CD14-positive monocyte (primary cell): ENCODE measurements around the gene RASGRP1. TPM values are rescaled to one million over a fixed set of nuclear protein-coding genes. Genes with fewer than 3 reads are reported as not detected.

Source experiments
- DNase-seq, 3 donors: peaks; one replicate each; pipeline ENCODE4 v3.0.0-alpha.2; 2011 to 2022
- H2AFZ ChIP-seq: 2 replicates; pipeline ENCODE4 v1.6.0; 2012; ENCODE audit warnings: mild to moderate bottlenecking, low read depth, low read length, inconsistent platforms; ENCODE audit not compliant: insufficient read depth, poor library complexity, severe bottlenecking
- H3K27ac ChIP-seq, 2 donors: 1 replicate in 1 of 2; 2 replicates in 1 of 2; pipeline ENCODE4 v1.5.1; 2012 to 2013; ENCODE audit warnings: low read length in 2 of 2, control low read depth in 1 of 2, inconsistent platforms in 1 of 2, low read depth in 1 of 2, mild to moderate bottlenecking in 1 of 2
- H3K27me3 ChIP-seq, 2 donors: one replicate each; pipeline versions ENCODE4 v1.6.0 to v1.6.1; 2011 to 2013; ENCODE audit warnings: low read length in 2 of 2; ENCODE audit not compliant: control insufficient read depth in 2 of 2, insufficient read depth in 2 of 2
- H3K36me3 ChIP-seq, 2 donors: replicated peaks in 1 of 2; 1 replicate in 1 of 2; 2 replicates in 1 of 2; pipeline versions ENCODE4 v1.5.1 to v1.6.1; 2012 to 2013; ENCODE audit warnings: low read length in 2 of 2, control low read depth in 1 of 2, inconsistent platforms in 1 of 2, mild to moderate bottlenecking in 1 of 2; ENCODE audit not compliant: insufficient read depth in 2 of 2, control insufficient read depth in 1 of 2
- H3K4me1 ChIP-seq, 2 donors: 1 replicate in 1 of 2; 2 replicates in 1 of 2; pipeline versions ENCODE4 v1.5.1 to v1.6.1; 2012 to 2013; ENCODE audit warnings: low read length in 2 of 2, control low read depth in 1 of 2, inconsistent platforms in 1 of 2, mild to moderate bottlenecking in 1 of 2, moderate library complexity in 1 of 2; ENCODE audit not compliant: insufficient read depth in 2 of 2, control insufficient read depth in 1 of 2
- H3K4me2 ChIP-seq: replicated peaks from 2 replicates; pipeline ENCODE3; 2012; ENCODE audit warnings: low read length, moderate library complexity, mild to moderate bottlenecking; ENCODE audit not compliant: poor library complexity, severe bottlenecking; ENCODE audit errors: extremely low read depth
- H3K4me3 ChIP-seq, 3 experiments: fragments of 200-600 bp in 1 of 3; sonication (generic) in 1 of 3; replicated peaks in 1 of 3; 1 replicate in 2 of 3; 2 replicates in 1 of 3; pipeline ENCODE4 v1.5.1; 2011 to 2013; ENCODE audit warnings: low read length in 3 of 3, mild to moderate bottlenecking in 3 of 3, control low read depth in 2 of 3, low read depth in 2 of 3, inconsistent platforms in 1 of 3, moderate library complexity in 1 of 3
- H3K79me2 ChIP-seq: 2 replicates; pipeline ENCODE4 v1.6.0; 2012; ENCODE audit warnings: mild to moderate bottlenecking, control low read depth, inconsistent platforms, low read length, moderate library complexity; ENCODE audit not compliant: insufficient read depth
- H3K9ac ChIP-seq: 2 replicates; pipeline ENCODE4 v1.6.0; 2017; ENCODE audit warnings: low read length, mild to moderate bottlenecking; ENCODE audit not compliant: insufficient read depth, poor library complexity, severe bottlenecking
- H3K9me3 ChIP-seq, 2 donors: replicated peaks in 1 of 2; 1 replicate in 1 of 2; 2 replicates in 1 of 2; pipeline versions ENCODE4 v1.5.1 to v1.6.1; 2012 to 2013; ENCODE audit warnings: low read length in 2 of 2, control low read depth in 1 of 2; ENCODE audit not compliant: control insufficient read depth in 1 of 2, insufficient read depth in 1 of 2
- H4K20me1 ChIP-seq: 2 replicates; pipeline ENCODE4 v1.6.0; 2012; ENCODE audit warnings: mild to moderate bottlenecking, low read length, control low read depth, moderate library complexity; ENCODE audit not compliant: insufficient read depth
- H3K27ac Mint-ChIP-seq, 7 donors: one replicate each; pipeline ENCODE4 v1.8.0; 2020; ENCODE audit warnings: mild to moderate bottlenecking in 7 of 7, mixed read lengths in 7 of 7, moderate library complexity in 6 of 7, inconsistent platforms in 2 of 7
- H3K27me3 Mint-ChIP-seq, 3 donors: one replicate each; pipeline ENCODE4 v1.8.0; 2021 to 2022; ENCODE audit warnings: low read depth in 3 of 3, mild to moderate bottlenecking in 3 of 3, mixed read lengths in 3 of 3, moderate library complexity in 3 of 3, inconsistent platforms in 1 of 3
- H3K36me3 Mint-ChIP-seq, 2 donors: one replicate each; pipeline ENCODE4 v1.8.0; 2020; ENCODE audit warnings: mixed read lengths in 2 of 2, inconsistent platforms in 1 of 2, mild to moderate bottlenecking in 1 of 2
- H3K4me1 Mint-ChIP-seq: one replicate; pipeline ENCODE4 v1.8.0; 2020; ENCODE audit warnings: mild to moderate bottlenecking, mixed read lengths
- H3K4me3 Mint-ChIP-seq, 2 donors: one replicate each; pipeline ENCODE4 v1.8.0; 2020; ENCODE audit warnings: mild to moderate bottlenecking in 2 of 2, mixed read lengths in 2 of 2, moderate library complexity in 1 of 2
- H3K9me3 Mint-ChIP-seq, 7 donors: one replicate each; pipeline ENCODE4 v1.8.0; 2020 to 2022; ENCODE audit warnings: mixed read lengths in 7 of 7, mild to moderate bottlenecking in 6 of 7, moderate library complexity in 6 of 7, inconsistent platforms in 2 of 7
- CTCF ChIP-seq: fragments of 200-600 bp; IDR thresholded peaks from one replicate; pipeline ENCODE4 v1.8.0; 2022; ENCODE audit warnings: antibody characterized with exemption, mild to moderate bottlenecking
- WGBS: methylation state at CpG from one replicate; pipeline ENCODE4 v1.1.5; 2013; ENCODE audit warnings: missing lambda C conversion rate; ENCODE audit not compliant: insufficient coverage; 5-methylcytosine and 5-hydroxymethylcytosine counted together
- intact Hi-C, 2 donors: fragments of 100-400 bp; cut with micrococcal nuclease; formaldehyde crosslinking; loops; one replicate each; pipeline versions ENCODE4 v1.15.0 to v1.15.1; 2023
- polyA plus RNA-seq, 3 donors: library from polyadenylated mRNA; depleted of rRNA in 1 of 3; unstranded in 2 of 3; stranded (reverse) in 1 of 3; fragments of 300-500 nt in 2 of 3; fragments of >200 nt in 1 of 3; fragmentation: Illumina TruSeq in 2 of 3; gene quantifications; 1 replicate in 2 of 3; 2 replicates in 1 of 3; pipeline ENCODE4 v1.2.3, GENCODE V29; 2012 to 2021

Gene RASGRP1
- polyA plus RNA-seq, 3 donors: 0.05 to 0.38 (median 0.13) TPM

- intact Hi-C loops: no loop called here
- H2AFZ ChIP-seq: peak overlapping the region; percentile 99
- WGBS: 0% methylated on average over 1 of the region's 12 CpGs
- peak overlapping the region; percentile 89 for H3K4me2 ChIP-seq
- H3K4me3 Mint-ChIP-seq: peak overlapping the region; percentile 95 to 97
- no peaks in the 10 kb centered on the region for H3K9me3 ChIP-seq
- peaks cover 15 to 16% of the 10 kb centered on the region in 2 donors for H3K4me1 ChIP-seq
- peak overlapping the region in 6 of 7 donors; percentile 83 to 94 (median 86) for H3K27ac Mint-ChIP-seq
- no peak for TF ChIP-seq CTCF
- H3K79me2 ChIP-seq: peaks cover 58% of the 10 kb centered on the region
- peaks cover 27% of the 10 kb centered on the region for H3K4me1 Mint-ChIP-seq
- H3K36me3 ChIP-seq: peaks cover 0 to 2% of the 10 kb centered on the region in 2 donors
- H3K4me3 ChIP-seq: peak overlapping the region; percentile 79 to 94 (median 90)
- peaks cover 0 to 3% of the 10 kb centered on the region in 2 donors for H3K36me3 Mint-ChIP-seq
- no peak for DNase-seq
- peaks cover 0 to 5% (median 3%) of the 10 kb centered on the region in 7 donors for H3K9me3 Mint-ChIP-seq
- peaks cover 0 to 4% (median 3%) of the 10 kb centered on the region in 3 donors for H3K27me3 Mint-ChIP-seq
- H3K27me3 ChIP-seq: peaks cover 0 to 4% of the 10 kb centered on the region in 2 donors
- peak overlapping the region; percentile 56 to 92 for H3K27ac ChIP-seq
- H4K20me1 ChIP-seq: peaks cover 1% of the 10 kb centered on the region
- H3K9ac ChIP-seq: peak overlapping the region; percentile 84
Measured at GRCh38 chr15:38454696-38455090, 109.9 kb downstream of the RASGRP1 start.

GRCh38 chr15:38453971-38454695 is 110.5 kb downstream of the RASGRP1 start, which contains the start of gene FAM98B:
Gene FAM98B (plus strand): TSS chr15:38454127. CDS start chr15:38454162, 35 bp downstream.
- peaks cover 52% of the 10 kb centered on the region for H3K79me2 ChIP-seq
- peaks cover 0 to 4% (median 3%) of the 10 kb centered on the region in 3 donors for H3K27me3 Mint-ChIP-seq

More at GRCh38 chr15:38453971-38454695, 110.5 kb downstream of the RASGRP1 start, which contains the start of gene FAM98B:
- Histone ChIP-seq H3K4me3 (peak within 1 kb of the TSS; percentile 79 to 94 (median 90)), H3K27me3 (peaks cover 0 to 4% of the 10 kb centered on the region in 2 donors), H3K27ac (peak within 1 kb of the TSS; percentile 56 to 92), H3K9ac (peak within 1 kb of the TSS; percentile 84), H3K4me2 (peak within 1 kb of the TSS; percentile 89), H2AFZ (peak within 1 kb of the TSS; percentile 99), H4K20me1 (no peaks in the 10 kb centered on the region), H3K36me3 (peaks cover 0 to 1% of the 10 kb centered on the region in 2 donors), H3K9me3 (no peaks in the 10 kb centered on the region), H3K4me1 (peaks cover 15 to 16% of the 10 kb centered on the region in 2 donors)
- Mint-ChIP-seq H3K4me3 (peak within 1 kb of the TSS; percentile 95 to 97), H3K4me1 (peaks cover 26% of the 10 kb centered on the region), H3K9me3 (peaks cover 0 to 5% (median 3%) of the 10 kb centered on the region in 7 donors), H3K27ac (peak within 1 kb of the TSS; percentile 83 to 94 (median 88)), H3K36me3 (peaks cover 0 to 3% of the 10 kb centered on the region in 2 donors)
- intact Hi-C loops: no loop called here
- WGBS: under 1% methylated on average over 41 of the region's 49 CpGs
- peak; percentile 80 to 82 (median 80) for DNase-seq
- no peak for TF ChIP-seq CTCF
